Measurements from ENCODE around the gene GPR15. TPM values are rescaled to one million over a fixed set of nuclear protein-coding genes. Genes with fewer than 3 reads are reported as not detected.

GPR15 gene
- total and polyA plus RNA-seq, 10 of the 15 experiments (the other 5 are each of a cell fraction or from before 2014, with no cell fraction given), result 70.7 to 150 (median 115) TPM

GRCh38 chr3:98540346-98540745 is 8.6 kb downstream of the GPR15 start (continued):
- TF ChIP-seq JUNB (IDR thresholded peaks at IDR 0.05) (peak; percentile 82), EED (IDR thresholded peaks at IDR 0.05; ENCODE audit: low read depth) (peak; percentile 40; the same call in 1 of the 2 replicates), ZNF24 (IDR thresholded peaks at IDR 0.05) (peak; percentile 88), NFYB (IDR thresholded peaks at IDR 0.05; ENCODE audit: insufficient read depth, low read depth, low read length) (no peak), USF2 (IDR thresholded peaks at IDR 0.05; ENCODE audit: borderline replicate concordance, low read depth, low read length) (no peak), SMAD5 (IDR thresholded peaks at IDR 0.05; ENCODE audit: low read depth) (no peak), DPF2 (IDR thresholded peaks at IDR 0.05) (peak; percentile 95), ZBTB40 (IDR thresholded peaks at IDR 0.05; ENCODE audit: borderline replicate concordance) (peak; percentile 83; the same call in 1 of the 2 replicates), MTA3 (IDR thresholded peaks at IDR 0.05; ENCODE audit: borderline replicate concordance, low read length) (peak; percentile 59; the same call in 1 of the 2 replicates), BACH1 (IDR thresholded peaks at IDR 0.05; ENCODE audit: borderline replicate concordance) (peak; percentile 83; the same call in 1 of the 2 replicates), USF1 (IDR thresholded peaks at IDR 0.05; ENCODE audit: borderline replicate concordance, extremely low read length, insufficient read depth, low read depth, low read length) (no peak), NRF1 (conservative IDR thresholded peaks at IDR 0.05; ENCODE audit: low read depth, low read length) (no peak), BMI1 (IDR thresholded peaks at IDR 0.05; ENCODE audit: borderline replicate concordance) (peak; percentile 61; the same call in 1 of the 2 replicates), MLLT1 (IDR thresholded peaks at IDR 0.05) (peak; percentile 85), MTA2 (IDR thresholded peaks at IDR 0.05; ENCODE audit: low read depth) (peak; percentile 93), BCL11A (IDR thresholded peaks at IDR 0.05; ENCODE audit: low read depth, low read length) (peak; percentile 93), ELK1 (IDR thresholded peaks at IDR 0.05; ENCODE audit: low read depth, low read length) (no peak), NFXL1 (IDR thresholded peaks at IDR 0.05; ENCODE audit: borderline replicate concordance) (no peak), YY1 (IDR thresholded peaks at IDR 0.05; ENCODE audit: low read depth, low read length) (no peak), ATF3 (IDR thresholded peaks at IDR 0.05; ENCODE audit: borderline replicate concordance, extremely low read depth, low read depth, low read length) (no peak), PML (IDR thresholded peaks at IDR 0.05; ENCODE audit: low read length) (0 out of 2 replicates have a peak, but pooled peaks have one; percentile 45)

All from GM12878 (cell line).